ENCODE data around the gene GLI1.
"Not testable (repeated sequence)": the region's sequence is repeated elsewhere in the genome, so short reads cannot be mapped to it uniquely, and the experiment has no call there.

The GLI1 gene

GRCh38 chr12:57459750-57460467 lies at the start of gene GLI1:
Gene GLI1 (plus strand): TSS chr12:57459785. CDS start chr12:57463692, 3,907 bp downstream.
- DNase-seq: peak; percentile 49

DNA sequence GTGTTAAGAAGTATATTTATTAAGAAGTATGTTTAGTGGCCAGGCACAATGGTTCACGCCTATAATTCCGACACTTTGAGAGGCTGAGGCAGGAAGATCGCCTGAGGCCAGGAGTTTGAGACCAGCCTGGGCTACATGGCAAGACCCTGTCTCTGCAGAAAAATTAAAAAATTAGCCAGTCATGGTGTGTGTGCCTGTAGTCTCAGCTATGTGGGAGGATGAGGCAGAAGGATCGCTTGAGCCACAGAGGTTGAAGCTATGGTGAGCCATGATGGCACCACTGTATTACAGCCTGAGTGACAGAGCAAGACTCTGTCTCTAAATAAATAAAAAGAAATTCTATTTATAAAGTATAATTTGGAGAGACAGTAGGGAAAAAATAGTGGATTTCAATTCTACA lies 49.1 kb upstream of the GLI1 start:
- no peak for DNase-seq

DNA sequence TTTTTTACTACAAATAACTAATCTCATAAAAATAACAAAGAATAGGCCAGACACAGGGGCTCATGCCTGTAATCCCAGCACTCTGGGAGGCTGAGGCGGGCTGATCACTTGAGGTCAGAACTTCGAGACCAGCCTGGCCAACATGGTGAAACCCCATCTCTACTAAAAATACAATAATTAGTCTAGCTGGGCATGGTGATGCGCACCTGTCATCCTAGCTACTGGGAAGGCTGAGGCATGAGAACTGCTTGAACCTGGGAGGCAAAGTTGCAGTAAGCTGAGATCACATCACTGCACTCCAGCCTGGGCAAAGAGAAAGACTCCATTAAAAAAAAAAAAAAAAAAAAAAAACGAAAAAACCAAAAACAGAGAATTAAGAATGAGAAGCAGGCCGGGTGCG lies 45.4 kb upstream of the GLI1 start:
- not testable (repeated sequence) for DNase-seq

- DNase-seq: no peak
Measured at GRCh38 chr12:57415088-57415487, 44.5 kb upstream of the GLI1 start.

- no peak for DNase-seq
Measured at GRCh38 chr12:57416039-57416996, 43.3 kb upstream of the GLI1 start.

DNA sequence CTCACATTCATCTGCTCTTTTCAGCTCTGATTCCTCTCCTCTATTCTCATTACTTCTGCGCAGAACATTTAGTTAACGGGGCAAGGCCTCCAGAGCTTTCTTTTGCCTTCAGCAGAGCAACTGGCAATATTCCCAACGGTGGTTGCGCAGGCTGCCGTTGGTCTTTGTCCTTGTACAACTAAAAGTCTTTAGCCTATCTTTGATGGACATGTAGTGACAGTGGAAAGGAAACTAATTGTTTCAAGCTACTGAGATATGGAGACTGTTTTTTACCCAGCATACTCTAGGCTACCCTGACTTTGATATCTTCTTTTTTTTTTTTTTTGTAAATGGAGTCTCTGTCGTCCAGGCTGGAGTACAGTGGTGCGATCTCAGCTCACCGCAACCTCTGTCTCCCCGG lies 41.3 kb upstream of the GLI1 start:
- no peak for DNase-seq

DNA sequence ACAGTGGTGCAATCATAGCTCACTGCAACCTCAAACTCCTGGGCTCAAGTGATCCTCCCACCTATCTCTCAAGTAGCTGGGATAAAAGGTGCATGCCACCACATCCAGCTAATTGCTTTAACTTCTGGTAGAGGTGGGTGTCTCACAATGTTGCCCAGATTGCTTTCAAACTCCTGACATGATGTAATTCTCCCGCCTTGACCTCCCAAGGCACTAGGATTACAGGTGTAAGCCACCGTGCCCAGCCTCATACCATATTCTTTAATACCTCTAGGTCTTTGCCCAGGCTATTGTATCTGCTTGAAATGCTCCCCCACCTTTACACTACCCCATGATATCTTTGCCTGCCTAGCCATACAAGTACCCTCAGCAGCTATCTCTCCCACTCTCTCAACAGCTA lies 40.1 kb upstream of the GLI1 start:
- no peak for DNase-seq

GRCh38 chr12:57420482-57420881 lies 39.1 kb upstream of the GLI1 start:
- no peak for DNase-seq

DNA sequence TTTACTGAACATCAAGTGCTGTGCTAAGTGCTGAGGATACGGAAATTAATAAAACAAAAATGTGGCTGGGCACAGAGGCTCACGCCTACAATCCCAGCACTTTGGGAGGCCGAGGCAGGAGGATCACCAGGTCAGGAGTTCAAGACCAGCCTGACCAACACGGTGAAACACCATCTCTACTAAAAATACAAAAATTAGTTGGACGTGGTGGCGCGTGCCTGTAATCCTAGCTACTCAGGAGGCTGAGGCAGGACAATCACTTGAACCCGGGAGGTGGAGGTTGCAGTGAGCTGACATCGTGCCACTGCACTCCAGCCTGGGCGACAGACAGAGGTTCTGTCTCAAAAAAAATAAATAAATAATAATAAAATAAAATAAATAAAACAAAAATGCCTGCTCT lies 32.6 kb upstream of the GLI1 start:
- DNase-seq: not testable (repeated sequence)

- no peak for DNase-seq
Measured at GRCh38 chr12:57428965-57429364, 30.6 kb upstream of the GLI1 start.

DNA sequence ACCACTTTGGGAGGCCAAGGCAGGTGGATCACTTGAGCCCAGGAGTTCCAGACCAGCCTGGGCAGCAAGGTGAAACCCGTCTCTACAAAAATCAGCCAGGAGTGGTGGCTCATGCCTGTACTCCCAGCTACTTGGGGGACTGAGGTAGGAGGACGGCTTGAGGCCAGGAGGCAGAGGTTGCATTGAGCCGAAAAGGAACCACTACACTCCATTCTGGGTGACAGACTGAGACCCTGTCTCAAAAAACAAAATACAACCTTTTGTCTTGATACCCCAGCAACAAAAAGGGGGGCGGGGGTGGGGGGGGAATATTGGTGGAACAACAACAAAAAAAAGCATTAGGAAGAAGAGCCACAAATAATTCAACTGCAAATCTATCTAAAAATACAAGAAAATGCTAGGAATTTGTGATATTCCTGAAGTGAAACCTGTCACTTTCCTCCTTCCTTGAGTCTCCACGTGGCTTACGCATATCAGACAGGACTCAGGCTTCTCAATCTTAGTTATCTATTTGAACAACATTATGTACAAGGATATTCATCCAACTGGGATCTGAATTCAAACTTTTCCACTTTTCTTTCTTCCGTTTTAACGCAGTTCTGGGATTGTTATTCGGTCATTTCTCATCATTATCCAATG lies 30.0 kb upstream of the GLI1 start:
- DNase-seq: peak; percentile 39

DNA sequence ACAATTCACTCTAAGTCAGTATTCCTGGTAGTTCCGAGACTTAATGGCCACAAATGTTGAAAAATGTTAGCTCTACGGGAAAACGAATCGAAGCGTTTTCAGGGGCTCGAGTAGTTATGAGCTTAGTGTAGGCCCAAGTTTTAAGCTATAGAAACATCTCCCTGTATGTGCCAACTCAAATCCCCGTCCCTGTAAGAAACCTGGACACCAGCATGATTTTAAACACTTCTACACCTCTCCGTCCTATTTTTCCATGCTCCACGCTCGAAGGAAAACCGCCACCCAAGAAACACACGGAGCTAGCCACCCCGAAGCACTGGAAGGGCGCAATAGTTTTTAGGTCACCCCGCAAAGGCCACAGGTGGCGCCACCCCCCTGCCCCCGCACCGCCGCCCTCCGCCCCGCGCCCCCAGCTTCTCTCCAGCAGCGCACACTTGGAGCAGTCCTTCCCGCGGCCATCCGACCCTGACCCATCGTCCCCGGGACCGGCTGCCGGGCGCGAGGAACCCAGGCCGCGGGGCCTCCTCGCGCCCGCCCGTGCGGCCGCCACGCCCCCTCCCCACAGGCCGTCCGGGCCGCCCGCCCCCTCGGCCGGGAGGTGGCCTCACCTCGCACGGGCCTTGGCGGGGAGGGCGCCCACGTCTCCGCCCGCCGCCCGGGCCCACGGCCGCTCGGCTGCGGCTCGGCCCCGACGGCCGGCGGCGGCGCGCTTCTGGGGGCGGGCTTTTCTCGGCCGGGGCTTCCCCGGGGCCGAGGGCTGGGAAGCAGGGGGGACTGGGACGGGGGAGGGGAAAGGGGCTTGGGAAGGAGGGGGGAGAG lies 29.3 kb upstream of the GLI1 start:
- DNase-seq: peak; percentile 94

- peak; percentile 98 for DNase-seq
Measured at GRCh38 chr12:57430931-57431566, 28.5 kb upstream of the GLI1 start, which contains the start of gene R3HDM2. Gene R3HDM2 (minus strand): TSS chr12:57431043. CDS start chr12:57310428, 120,615 bp downstream.

DNA sequence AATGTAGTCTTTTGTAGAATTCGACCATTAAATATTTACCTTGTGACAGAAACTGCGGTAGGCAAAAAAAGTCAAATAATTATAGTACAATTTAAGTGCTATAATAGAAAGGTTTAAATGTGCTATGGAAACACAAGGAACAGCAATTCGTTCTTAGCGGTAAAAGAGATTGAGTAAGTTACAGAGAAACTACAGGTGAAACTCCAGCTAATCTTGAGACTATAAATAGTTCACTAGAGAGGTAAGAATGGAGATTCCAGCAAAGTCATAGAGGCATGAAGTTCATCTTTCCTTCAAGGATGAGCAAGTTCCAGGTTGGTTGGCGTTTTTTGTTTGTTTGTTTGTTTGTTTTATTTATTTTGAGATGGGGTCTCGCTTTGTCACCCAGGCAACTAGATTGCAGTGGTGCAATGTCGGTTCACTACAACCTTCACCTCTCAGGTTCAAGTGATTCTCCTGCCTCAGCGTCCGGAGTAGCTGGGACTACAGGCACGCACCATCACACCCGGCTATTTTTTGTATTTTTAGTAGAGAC lies 27.9 kb upstream of the GLI1 start:
- DNase-seq: no peak

DNA sequence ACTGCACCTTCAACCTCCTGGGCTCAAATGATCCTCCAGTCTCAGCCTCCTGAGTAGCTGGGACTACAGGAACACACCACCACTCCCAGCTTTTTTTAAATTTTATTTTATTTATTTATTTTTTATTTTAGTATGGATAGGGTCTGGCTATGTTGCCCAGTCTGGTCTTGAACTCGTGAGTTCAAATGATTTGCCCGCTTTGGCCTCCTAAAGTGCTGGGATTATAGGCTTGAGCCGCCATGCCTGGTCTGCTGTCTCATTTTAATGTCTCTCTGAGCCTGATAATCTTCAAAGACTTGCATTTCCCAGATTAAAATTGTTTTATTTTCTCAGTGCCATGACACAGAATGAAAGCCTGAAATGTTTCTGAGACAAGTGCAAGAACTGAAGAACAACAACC lies 26.2 kb upstream of the GLI1 start:
- no peak for DNase-seq

DNA sequence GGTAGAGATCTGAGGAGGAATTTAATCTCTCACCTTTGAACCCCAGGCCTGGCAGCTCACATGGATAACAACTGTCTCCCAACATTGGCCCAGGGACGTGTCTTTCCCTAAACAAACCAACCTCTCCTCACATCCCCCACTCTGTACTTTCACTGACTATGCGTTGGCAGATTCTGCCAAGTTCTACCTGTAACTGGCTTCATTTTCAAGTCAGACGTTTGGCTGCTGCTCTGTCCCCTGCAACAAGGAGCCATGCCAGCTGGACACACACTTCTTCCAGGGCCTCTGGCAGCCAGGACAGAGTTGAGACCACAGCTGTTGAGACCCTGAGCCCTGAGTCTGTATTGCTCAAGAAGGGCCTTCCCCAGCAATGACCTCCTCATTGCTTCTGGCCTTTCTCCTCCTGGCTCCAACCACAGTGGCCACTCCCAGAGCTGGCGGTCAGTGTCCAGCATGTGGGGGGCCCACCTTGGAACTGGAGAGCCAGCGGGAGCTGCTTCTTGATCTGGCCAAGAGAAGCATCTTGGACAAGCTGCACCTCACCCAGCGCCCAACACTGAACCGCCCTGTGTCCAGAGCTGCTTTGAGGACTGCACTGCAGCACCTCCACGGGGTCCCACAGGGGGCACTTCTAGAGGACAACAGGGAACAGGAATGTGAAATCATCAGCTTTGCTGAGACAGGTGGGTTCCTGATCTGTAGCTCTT lies 24.9 kb upstream of the GLI1 start, which contains the start of gene INHBC:
Gene INHBC (plus strand): TSS at position 268 of the 707 bp plus-strand sequence. CDS start 103 bp downstream, at position 371.
- no peak for DNase-seq

GRCh38 chr12:57435293-57435692 lies 24.3 kb upstream of the GLI1 start:
- DNase-seq: no peak

DNA sequence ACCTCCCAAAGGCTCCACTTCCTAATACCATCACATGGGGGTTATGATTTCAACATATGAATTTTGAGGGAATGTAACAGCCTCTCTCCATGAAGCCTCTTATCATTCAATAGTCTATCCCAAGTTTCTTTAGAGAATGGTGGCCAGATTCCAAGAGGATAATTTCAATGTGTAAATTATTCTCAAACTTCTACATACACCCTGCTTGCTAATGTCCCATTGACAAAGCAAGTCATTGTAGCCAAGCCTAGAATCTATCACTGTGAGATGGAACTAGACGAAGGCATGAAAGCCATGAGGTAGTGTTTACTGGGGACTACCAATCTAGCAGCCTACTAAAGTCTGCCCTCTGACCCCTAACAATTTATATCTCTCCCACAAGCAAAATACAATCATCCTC lies 21.2 kb upstream of the GLI1 start:
- no peak for DNase-seq

GRCh38 chr12:57439762-57440266 lies 19.8 kb upstream of the GLI1 start:
- DNase-seq: no peak

- not testable (repeated sequence) for DNase-seq
Measured at GRCh38 chr12:57441393-57441792, 18.2 kb upstream of the GLI1 start.

Measured in NCI-H69 (cell line).